Calu3 (cell line): Measurements from ENCODE around the gene ABHD1. TPM values are rescaled to one million over a fixed set of nuclear protein-coding genes. Genes with fewer than 3 reads are reported as not detected.
A peak's percentile ranks its signal among the peaks of the same experiment; 100 is the strongest.

Experiments used
- BruUV-seq: library from RNA; stranded (reverse); fragments of 400-500 nt; replicated peaks from 2 replicates; lab custom pipeline; 2021; lab: Mats Ljungman, UMichigan
- CTCF ChIA-PET: fragments of 300-600 bp; sonication (Branson Sonifier 250); formaldehyde crosslinking; loops from one replicate; lab custom pipeline; 2022; ENCODE audit warnings: antibody characterized with exemption; lab: Charles Lee
- DNase-seq: peaks from one replicate; pipeline ENCODE4 v3.0.0; 2022
- H3K27ac Mint-ChIP-seq: one replicate; pipeline ENCODE4 v1.8.0; 2022; ENCODE audit warnings: mixed read lengths; ENCODE audit not compliant: unreplicated experiment
- H3K27me3 Mint-ChIP-seq: one replicate; pipeline ENCODE4 v1.8.0; 2022; ENCODE audit warnings: mixed read lengths; ENCODE audit not compliant: unreplicated experiment
- H3K36me3 Mint-ChIP-seq: one replicate; pipeline ENCODE4 v1.8.0; 2022; ENCODE audit warnings: mild to moderate bottlenecking, moderate library complexity, mixed read lengths; ENCODE audit not compliant: insufficient read depth, unreplicated experiment
- H3K4me1 Mint-ChIP-seq: one replicate; pipeline ENCODE4 v1.8.0; 2022; ENCODE audit warnings: mild to moderate bottlenecking, low read depth, mixed read lengths; ENCODE audit not compliant: unreplicated experiment
- H3K4me3 Mint-ChIP-seq: one replicate; pipeline ENCODE4 v1.8.0; 2022; ENCODE audit warnings: mild to moderate bottlenecking, low read depth, moderate library complexity, mixed read lengths; ENCODE audit not compliant: unreplicated experiment
- H3K9me3 Mint-ChIP-seq: one replicate; pipeline ENCODE4 v1.8.0; 2022; ENCODE audit warnings: low read depth, mixed read lengths; ENCODE audit not compliant: unreplicated experiment
- CTCF ChIP-seq: fragments of 200-600 bp; IDR thresholded peaks from one replicate; pipeline ENCODE4 v1.8.0; 2022; ENCODE audit warnings: antibody characterized with exemption; ENCODE audit not compliant: unreplicated experiment
- intact Hi-C: fragments of 100-400 bp; cut with micrococcal nuclease; formaldehyde crosslinking; loops from one replicate; pipeline ENCODE4 v1.10.0; 2022; ENCODE audit not compliant: unreplicated experiment
- total RNA-seq: library from RNA; stranded (reverse); gene quantifications from 2 replicates; pipeline ENCODE4 v1.2.3, GENCODE V29; 2022

ABHD1 gene
- total RNA-seq, 1 experiment from 2014 or later = 0.64 TPM

- H3K4me3 Mint-ChIP-seq = no peak overlapping the region
- intact Hi-C loops = no loop called here
- no peaks in the 10 kb centered on the region for H3K27me3 Mint-ChIP-seq
- CTCF ChIA-PET = interaction anchor here (0.6 kb wide), 1 partner anchor 614 kb away, joined by 4 read pairs; no protein-coding TSS in a partner anchor
- peaks cover 17% of the 10 kb centered on the region for H3K36me3 Mint-ChIP-seq
- H3K4me1 Mint-ChIP-seq = peaks cover 17% of the 10 kb centered on the region
- no peak overlapping the region for H3K27ac Mint-ChIP-seq
- BruUV-seq = no TSS peak
- TF ChIP-seq CTCF = no peak
- no peak for DNase-seq
- no peaks in the 10 kb centered on the region for H3K9me3 Mint-ChIP-seq
Observed at GRCh38 chr2:27128668-27129571, 5.3 kb downstream of the ABHD1 start.

DNA sequence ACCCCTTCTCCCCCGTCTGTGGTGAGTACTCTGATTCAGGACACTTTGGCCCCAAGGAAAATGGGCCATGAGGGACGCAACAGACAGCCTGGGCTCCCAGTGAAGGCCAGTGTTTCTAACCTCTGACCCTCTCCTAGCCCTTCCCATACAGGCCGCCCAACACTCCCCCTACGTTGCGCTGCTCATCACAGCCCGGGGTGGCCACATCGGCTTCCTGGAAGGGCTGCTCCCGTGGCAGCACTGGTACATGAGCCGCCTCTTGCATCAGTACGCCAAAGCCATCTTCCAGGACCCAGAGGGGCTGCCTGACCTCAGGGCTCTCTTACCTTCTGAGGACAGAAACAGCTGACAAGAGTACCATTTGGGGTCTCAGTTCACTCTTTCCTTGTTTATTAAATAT is 6.8 kb downstream of the ABHD1 start:
- Mint-ChIP-seq H3K4me3 (no peak overlapping the region), H3K4me1 (peaks cover 17% of the 10 kb centered on the region), H3K9me3 (no peaks in the 10 kb centered on the region), H3K27me3 (no peaks in the 10 kb centered on the region), H3K36me3 (peaks cover 28% of the 10 kb centered on the region), H3K27ac (no peak overlapping the region)
- no peak for DNase-seq
- CTCF ChIA-PET = no interaction called here
- no peak for TF ChIP-seq CTCF
- BruUV-seq = no TSS peak
- intact Hi-C loops = no loop called here

DNA sequence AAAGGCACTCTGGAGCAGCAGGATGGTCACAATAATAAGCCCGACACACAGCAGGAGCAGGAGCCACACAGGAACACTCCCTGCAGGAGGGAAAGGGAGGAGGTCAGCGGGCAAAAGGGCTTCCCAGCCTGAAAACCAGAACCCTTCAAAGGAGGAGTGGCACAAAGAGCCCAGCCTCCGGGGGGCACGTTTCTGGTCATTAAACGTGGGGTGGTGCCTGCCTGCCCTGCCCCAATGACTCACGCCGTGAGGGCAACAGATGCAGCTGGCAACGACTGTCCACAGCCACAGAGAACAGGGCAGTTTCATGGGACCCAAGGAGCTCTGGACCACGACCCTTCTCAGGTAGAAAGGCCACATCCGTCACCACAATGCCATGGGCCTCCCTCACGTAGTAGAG is 7.8 kb downstream of the ABHD1 start:
- intact Hi-C loops = no loop called here
- TF ChIP-seq CTCF = no peak
- Mint-ChIP-seq H3K4me1 (peaks cover 13% of the 10 kb centered on the region), H3K4me3 (no peak overlapping the region), H3K27me3 (no peaks in the 10 kb centered on the region), H3K36me3 (peaks cover 32% of the 10 kb centered on the region), H3K9me3 (no peaks in the 10 kb centered on the region), H3K27ac (no peak overlapping the region)
- BruUV-seq = no TSS peak
- DNase-seq = no peak
- CTCF ChIA-PET = interaction anchor here (0.5 kb wide), 1 partner anchor 191 kb away, joined by 3 read pairs; no protein-coding TSS in a partner anchor

DNA sequence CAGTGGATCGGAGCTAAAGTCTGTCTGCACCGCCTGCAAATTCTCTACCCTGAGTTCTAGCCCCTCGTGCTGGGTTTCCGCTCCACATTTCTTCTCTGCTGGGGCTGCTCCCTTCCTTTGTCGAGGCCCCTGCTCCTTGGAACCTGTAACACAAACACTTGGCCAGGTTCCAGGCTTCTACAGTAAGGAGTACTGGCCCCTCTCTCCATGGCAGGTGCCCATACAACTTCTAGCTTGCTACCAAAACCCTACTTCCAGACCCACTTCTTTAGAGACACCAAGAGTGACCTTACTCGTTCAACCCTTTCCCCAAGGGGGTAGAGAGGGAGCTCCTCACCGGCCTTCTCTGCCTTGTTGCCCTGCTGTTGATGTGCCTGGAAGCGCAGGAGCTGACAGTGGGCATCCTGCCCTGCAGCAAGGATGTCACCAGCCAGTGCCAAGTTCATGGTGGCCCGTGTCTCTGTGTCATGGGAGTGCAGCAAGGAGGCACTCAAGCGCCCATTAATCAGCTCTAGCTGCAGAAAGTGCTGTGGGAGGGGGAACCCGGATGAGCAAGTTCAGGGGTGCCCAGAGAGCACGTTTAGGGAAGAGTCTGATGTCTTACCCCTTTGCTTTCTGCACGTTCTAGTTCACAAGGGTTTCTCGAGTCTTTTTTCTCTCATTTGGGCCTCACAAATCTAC is 9.7 kb downstream of the ABHD1 start:
- Mint-ChIP-seq H3K4me3 (peak overlapping the region; percentile 92), H3K27me3 (peaks cover 14% of the 10 kb centered on the region), H3K36me3 (peaks cover 27% of the 10 kb centered on the region), H3K4me1 (peaks cover 9% of the 10 kb centered on the region), H3K27ac (peak overlapping the region; percentile 2), H3K9me3 (no peaks in the 10 kb centered on the region)
- CTCF ChIA-PET = interaction anchor here (0.6 to 1.6 kb wide), 3 partner anchors 36 to 241 kb away, joined by 3 to 5 read pairs (median 3); no protein-coding TSS in a partner anchor
- TSS peak; percentile 66 for BruUV-seq
- no peak for TF ChIP-seq CTCF
- intact Hi-C loops = no loop called here
- no peak for DNase-seq
